Measurements from ENCODE around the gene WDR87. TPM values are rescaled to one million over a fixed set of nuclear protein-coding genes. Genes with fewer than 3 reads are reported as not detected.

Gene WDR87
- polyA plus RNA-seq, 1 experiment = not detected

DNA sequence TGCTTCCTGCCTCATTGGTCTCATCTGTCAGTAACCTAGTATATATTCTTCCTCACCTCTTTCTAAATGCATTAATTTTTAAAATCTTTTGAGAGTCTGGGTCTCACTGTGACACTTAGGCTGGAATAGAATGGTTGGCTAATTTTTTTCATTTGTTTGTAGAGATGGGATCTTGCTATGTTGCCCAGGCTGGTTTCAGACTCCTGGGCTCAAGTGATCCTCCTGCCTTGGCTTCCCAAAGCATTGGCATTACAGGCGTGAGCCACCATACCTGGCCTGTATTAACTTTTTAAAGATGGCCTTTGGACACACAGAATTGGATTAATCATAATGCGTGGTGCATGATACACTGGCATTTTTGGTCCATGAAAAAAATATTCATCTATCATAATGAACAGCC is 30.5 kb upstream of the WDR87 start:
- no peaks in the 10 kb centered on the region for H3K27me3 ChIP-seq (ENCODE audit: control insufficient read depth, insufficient read depth, low read length)
- H3K4me3 ChIP-seq (ENCODE audit: low read depth, low read length) = no peak overlapping the region
- TF ChIP-seq, protein P1, sequence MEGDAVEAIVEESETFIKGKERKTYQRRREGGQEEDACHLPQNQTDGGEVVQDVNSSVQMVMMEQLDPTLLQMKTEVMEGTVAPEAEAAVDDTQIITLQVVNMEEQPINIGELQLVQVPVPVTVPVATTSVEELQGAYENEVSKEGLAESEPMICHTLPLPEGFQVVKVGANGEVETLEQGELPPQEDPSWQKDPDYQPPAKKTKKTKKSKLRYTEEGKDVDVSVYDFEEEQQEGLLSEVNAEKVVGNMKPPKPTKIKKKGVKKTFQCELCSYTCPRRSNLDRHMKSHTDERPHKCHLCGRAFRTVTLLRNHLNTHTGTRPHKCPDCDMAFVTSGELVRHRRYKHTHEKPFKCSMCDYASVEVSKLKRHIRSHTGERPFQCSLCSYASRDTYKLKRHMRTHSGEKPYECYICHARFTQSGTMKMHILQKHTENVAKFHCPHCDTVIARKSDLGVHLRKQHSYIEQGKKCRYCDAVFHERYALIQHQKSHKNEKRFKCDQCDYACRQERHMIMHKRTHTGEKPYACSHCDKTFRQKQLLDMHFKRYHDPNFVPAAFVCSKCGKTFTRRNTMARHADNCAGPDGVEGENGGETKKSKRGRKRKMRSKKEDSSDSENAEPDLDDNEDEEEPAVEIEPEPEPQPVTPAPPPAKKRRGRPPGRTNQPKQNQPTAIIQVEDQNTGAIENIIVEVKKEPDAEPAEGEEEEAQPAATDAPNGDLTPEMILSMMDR (IDR thresholded peaks at IDR 0.05; ENCODE audit: insufficient read depth, low read depth, low read length) = no peak
- POLR2A ChIA-PET = no interaction called here
- no peaks in the 10 kb centered on the region for H3K36me3 ChIP-seq (ENCODE audit: control insufficient read depth, insufficient read depth, low read length)
- CTCF ChIA-PET = no interaction called here
- no peak for DNase-seq (ENCODE audit: low read depth)

DNA sequence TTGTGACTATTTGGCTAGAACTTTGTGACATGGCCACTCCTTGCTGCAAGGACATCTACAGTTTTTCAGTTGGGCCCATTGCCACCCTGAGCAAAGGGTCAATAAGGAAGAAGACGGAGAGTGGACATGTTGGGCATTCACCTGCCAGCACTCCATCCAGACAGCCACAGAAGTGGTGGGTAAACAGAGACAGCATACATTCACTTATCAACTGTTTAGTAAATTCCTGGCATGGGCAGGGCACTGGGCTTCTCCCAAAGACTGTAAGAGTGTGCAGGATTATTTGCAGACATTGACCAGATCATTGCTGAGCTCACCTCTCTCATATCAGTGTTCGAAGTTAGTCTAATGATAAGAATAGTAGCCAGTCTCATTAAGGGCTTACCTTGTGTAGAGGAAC is 29.8 kb upstream of the WDR87 start:
- ChIA-PET CTCF (no interaction called here), POLR2A (no interaction called here)

DNA sequence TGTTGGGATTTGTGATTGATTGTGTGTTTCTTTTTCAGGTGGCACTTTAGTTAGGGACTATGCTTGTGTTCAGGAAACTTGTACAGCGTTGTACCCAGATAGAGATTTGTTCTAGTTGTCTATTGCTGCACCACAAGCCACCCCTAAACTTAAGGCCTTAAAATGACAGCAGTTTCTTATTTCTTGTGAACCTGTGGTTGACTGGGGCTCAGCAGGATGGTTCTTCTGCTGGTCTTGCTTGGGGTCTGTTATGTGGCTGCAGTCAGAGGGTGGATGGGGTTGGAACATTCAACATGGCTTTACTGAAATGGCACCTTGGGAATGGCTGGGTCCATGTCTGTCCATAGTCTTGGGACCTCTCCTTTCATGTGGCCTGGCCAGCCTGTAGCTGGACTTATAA is 28.9 kb upstream of the WDR87 start:
- Histone ChIP-seq H3K4me3 (ENCODE audit: low read depth, low read length) (no peak overlapping the region), H3K27me3 (ENCODE audit: control insufficient read depth, insufficient read depth, low read length) (no peaks in the 10 kb centered on the region), H3K36me3 (ENCODE audit: control insufficient read depth, insufficient read depth, low read length) (no peaks in the 10 kb centered on the region)
- ChIA-PET POLR2A (no interaction called here), CTCF (no interaction called here)
- DNase-seq (ENCODE audit: low read depth) = no peak
- TF ChIP-seq, protein P1 (IDR thresholded peaks at IDR 0.05; ENCODE audit: insufficient read depth, low read depth, low read length) = no peak

More for the DNA sequence above, 29.8 kb upstream of the WDR87 start:
- DNase-seq (ENCODE audit: low read depth) = no peak
- Histone ChIP-seq H3K4me3 (ENCODE audit: low read depth, low read length) (no peak overlapping the region), H3K27me3 (ENCODE audit: control insufficient read depth, insufficient read depth, low read length) (no peaks in the 10 kb centered on the region), H3K36me3 (ENCODE audit: control insufficient read depth, insufficient read depth, low read length) (no peaks in the 10 kb centered on the region)
- TF ChIP-seq, protein P1 (IDR thresholded peaks at IDR 0.05; ENCODE audit: insufficient read depth, low read depth, low read length) = no peak

DNA sequence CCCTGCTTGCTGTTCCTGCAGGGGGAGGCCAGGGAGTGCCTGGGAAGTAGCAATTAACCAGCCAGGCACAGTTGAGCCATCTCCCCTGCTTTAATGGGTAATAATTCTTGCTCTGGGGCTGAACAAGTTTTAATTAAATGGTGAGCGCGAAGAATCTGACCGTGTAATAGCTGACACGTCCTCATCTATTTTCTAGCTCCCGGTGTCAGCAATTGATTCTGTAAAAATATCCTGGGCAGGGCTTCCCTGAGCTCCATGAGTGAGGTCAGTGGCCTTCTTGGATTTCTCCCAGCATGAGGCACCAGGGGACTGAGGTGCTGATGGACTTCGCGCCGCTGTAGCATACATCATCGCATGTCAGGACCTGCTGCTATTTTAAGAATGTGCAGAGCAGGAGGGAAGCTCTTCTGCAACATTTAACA is 27.6 kb upstream of the WDR87 start:
- POLR2A ChIA-PET = no interaction called here
- H3K36me3 ChIP-seq (ENCODE audit: control insufficient read depth, insufficient read depth, low read length) = no peaks in the 10 kb centered on the region
- no peak for DNase-seq (ENCODE audit: low read depth)

DNA sequence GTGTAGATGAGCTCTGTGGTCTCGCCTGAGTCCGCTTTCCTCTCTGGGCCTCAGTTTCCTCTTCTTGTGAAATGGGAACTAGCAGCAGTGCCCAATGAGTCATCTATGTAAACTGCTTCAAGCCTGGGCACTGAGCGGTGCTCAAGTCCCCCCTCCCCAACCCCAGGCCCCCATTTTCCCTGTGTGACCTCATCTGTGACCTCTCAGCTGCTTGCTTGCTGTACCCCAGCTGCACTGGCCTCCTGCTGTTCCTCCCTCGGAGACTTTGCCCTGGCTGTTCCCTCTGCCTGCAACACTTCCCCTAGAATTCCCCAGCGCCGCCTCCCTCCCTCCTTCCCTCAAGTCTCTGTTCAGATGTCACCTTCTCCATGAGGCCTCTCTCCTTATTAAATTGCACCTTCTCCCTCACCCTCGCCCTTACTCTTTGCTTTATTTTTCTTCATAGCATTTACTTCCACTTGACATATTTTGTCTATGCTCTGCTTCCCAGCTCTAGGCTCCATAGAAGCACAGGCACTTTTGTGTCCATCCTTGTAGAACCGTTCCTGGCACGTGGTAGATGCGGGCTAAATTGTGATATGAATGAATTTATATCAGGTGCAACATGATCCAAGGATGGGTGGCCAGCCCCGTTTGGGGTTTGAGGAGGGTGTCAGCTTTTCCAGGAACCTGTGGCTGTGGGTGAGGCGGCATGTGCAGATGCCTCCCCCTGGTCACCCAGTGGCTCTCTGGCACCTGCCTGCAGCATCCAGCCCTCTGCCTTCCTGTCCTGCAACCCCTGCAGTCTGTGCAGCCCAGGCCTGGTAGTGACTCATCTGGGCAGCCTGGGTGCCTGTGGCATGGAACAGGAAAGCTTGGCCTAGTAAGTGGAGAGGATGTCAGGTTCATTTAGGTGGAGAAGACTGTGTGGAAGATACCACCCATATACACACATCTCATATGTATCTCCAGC is 26.9 kb upstream of the WDR87 start:
- Histone ChIP-seq H3K36me3 (ENCODE audit: control insufficient read depth, insufficient read depth, low read length) (no peaks in the 10 kb centered on the region), H3K4me3 (ENCODE audit: low read depth, low read length) (no peak overlapping the region), H3K27me3 (ENCODE audit: control insufficient read depth, insufficient read depth, low read length) (no peaks in the 10 kb centered on the region)
- TF ChIP-seq, protein P1 (IDR thresholded peaks at IDR 0.05; ENCODE audit: insufficient read depth, low read depth, low read length) = no peak
- CTCF ChIA-PET = interaction anchor here (1.1 kb wide), 1 partner anchor 12 kb away, joined by 4 read pairs; no protein-coding TSS in a partner anchor
- no peak for DNase-seq (ENCODE audit: low read depth)
- POLR2A ChIA-PET = no interaction called here

More for the DNA sequence above, 27.6 kb upstream of the WDR87 start:
- CTCF ChIA-PET = interaction anchor here (1.1 kb wide), 1 partner anchor 12 kb away, joined by 4 read pairs; no protein-coding TSS in a partner anchor
- TF ChIP-seq, protein P1 (IDR thresholded peaks at IDR 0.05; ENCODE audit: insufficient read depth, low read depth, low read length) = no peak
- H3K4me3 ChIP-seq (ENCODE audit: low read depth, low read length) = no peak overlapping the region
- no peaks in the 10 kb centered on the region for H3K27me3 ChIP-seq (ENCODE audit: control insufficient read depth, insufficient read depth, low read length)

Measured in BJ (cell line).